ENCODE results near the gene GPA33.

GPA33 gene

DNA sequence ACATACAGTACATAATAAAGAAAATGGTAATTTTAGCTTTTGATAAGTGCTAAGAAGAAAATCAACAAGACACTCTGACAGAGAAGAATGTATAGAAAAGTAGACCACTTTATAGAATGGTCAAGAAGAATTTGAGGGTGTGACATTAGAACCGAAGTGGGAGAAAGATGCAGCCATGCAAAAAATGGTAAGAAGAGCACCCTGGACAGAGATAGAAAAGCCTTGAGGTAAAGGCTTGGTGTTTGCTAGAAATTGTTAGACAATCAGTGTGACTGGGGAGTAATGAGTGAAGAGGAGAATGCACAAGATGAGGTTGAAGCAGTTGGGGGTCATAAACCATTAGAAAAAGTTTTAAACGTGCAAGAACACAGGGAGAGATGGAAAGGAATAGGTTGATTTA is 77.6 kb downstream of the GPA33 start:
- TF ChIP-seq POLR2AphosphoS5 (IDR thresholded peaks at IDR 0.05; ENCODE audit: low read depth, low read length): no peak
- no peak for TF ChIP-seq TAF1 (IDR thresholded peaks at IDR 0.05; ENCODE audit: borderline replicate concordance, insufficient read depth, low read length)
- no peak for TF ChIP-seq SIN3A (IDR thresholded peaks at IDR 0.05; ENCODE audit: borderline replicate concordance, insufficient read depth, low read length)
- no peak for TF ChIP-seq FOXP2 (optimal IDR thresholded peaks at IDR 0.05; ENCODE audit: borderline replicate concordance, extremely low read depth, extremely low read length, insufficient read depth)
- TF ChIP-seq, protein P1, sequence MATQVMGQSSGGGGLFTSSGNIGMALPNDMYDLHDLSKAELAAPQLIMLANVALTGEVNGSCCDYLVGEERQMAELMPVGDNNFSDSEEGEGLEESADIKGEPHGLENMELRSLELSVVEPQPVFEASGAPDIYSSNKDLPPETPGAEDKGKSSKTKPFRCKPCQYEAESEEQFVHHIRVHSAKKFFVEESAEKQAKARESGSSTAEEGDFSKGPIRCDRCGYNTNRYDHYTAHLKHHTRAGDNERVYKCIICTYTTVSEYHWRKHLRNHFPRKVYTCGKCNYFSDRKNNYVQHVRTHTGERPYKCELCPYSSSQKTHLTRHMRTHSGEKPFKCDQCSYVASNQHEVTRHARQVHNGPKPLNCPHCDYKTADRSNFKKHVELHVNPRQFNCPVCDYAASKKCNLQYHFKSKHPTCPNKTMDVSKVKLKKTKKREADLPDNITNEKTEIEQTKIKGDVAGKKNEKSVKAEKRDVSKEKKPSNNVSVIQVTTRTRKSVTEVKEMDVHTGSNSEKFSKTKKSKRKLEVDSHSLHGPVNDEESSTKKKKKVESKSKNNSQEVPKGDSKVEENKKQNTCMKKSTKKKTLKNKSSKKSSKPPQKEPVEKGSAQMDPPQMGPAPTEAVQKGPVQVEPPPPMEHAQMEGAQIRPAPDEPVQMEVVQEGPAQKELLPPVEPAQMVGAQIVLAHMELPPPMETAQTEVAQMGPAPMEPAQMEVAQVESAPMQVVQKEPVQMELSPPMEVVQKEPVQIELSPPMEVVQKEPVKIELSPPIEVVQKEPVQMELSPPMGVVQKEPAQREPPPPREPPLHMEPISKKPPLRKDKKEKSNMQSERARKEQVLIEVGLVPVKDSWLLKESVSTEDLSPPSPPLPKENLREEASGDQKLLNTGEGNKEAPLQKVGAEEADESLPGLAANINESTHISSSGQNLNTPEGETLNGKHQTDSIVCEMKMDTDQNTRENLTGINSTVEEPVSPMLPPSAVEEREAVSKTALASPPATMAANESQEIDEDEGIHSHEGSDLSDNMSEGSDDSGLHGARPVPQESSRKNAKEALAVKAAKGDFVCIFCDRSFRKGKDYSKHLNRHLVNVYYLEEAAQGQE (IDR thresholded peaks at IDR 0.05; ENCODE audit: insufficient read depth in 1 of 2, low read depth in 2 of 2, low read length in 2 of 2): no peak

GRCh38 chr1:167011560-167012191 is 78.5 kb downstream of the GPA33 start:
- TF ChIP-seq POLR2AphosphoS5 (IDR thresholded peaks at IDR 0.05; ENCODE audit: low read depth, low read length): no peak
- no peak for TF ChIP-seq SIN3A (IDR thresholded peaks at IDR 0.05; ENCODE audit: borderline replicate concordance, insufficient read depth, low read length)
- no peak for TF ChIP-seq FOXP2 (optimal IDR thresholded peaks at IDR 0.05; ENCODE audit: borderline replicate concordance, extremely low read depth, extremely low read length, insufficient read depth)
- TF ChIP-seq TAF1 (IDR thresholded peaks at IDR 0.05; ENCODE audit: borderline replicate concordance, insufficient read depth, low read length): no peak
- TF ChIP-seq, protein P1 (IDR thresholded peaks at IDR 0.05; ENCODE audit: insufficient read depth in 1 of 2, low read depth in 2 of 2, low read length in 2 of 2): no peak

DNA sequence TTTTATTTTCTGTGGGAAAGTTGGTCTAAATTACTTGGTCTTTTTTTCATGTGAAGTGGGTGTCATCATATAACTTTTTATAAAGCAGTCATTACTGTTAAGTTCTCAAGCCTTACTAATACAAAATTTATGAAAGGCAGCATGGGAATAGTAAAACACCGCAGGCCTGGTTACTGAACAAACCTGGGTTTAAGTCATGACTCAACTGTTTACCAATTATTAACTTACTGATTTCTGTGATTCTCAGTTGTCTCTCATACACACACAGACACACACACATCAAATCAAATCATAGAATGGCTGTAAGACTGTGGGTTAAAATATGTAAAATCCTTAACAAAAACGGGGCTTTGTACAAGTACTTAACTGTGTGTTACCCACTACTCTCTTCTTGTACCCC is 86.5 kb downstream of the GPA33 start:
- no peak for TF ChIP-seq TAF1 (IDR thresholded peaks at IDR 0.05; ENCODE audit: borderline replicate concordance, insufficient read depth, low read length)
- TF ChIP-seq, protein P1 (IDR thresholded peaks at IDR 0.05; ENCODE audit: insufficient read depth in 1 of 2, low read depth in 2 of 2, low read length in 2 of 2): no peak
- TF ChIP-seq POLR2AphosphoS5 (IDR thresholded peaks at IDR 0.05; ENCODE audit: low read depth, low read length): no peak
- TF ChIP-seq SIN3A (IDR thresholded peaks at IDR 0.05; ENCODE audit: borderline replicate concordance, insufficient read depth, low read length): no peak
- no peak for TF ChIP-seq FOXP2 (optimal IDR thresholded peaks at IDR 0.05; ENCODE audit: borderline replicate concordance, extremely low read depth, extremely low read length, insufficient read depth)
